RPMI7951 (cell line): ENCODE results near the gene PLCB1. TPM values are rescaled to one million over a fixed set of nuclear protein-coding genes. Genes with fewer than 3 reads are reported as not detected.

Experiments
- DNase-seq: peaks from one replicate; pipeline ENCODE4 v3.0.0-alpha.2; 2012; ENCODE audit warnings: low read depth
- total RNA-seq: library from RNA; depleted of rRNA; stranded (reverse); fragments of >200 nt; shearing (Covaris generic); gene quantifications from 2 replicates; pipeline ENCODE4 v1.2.3, GENCODE V29; 2014

Gene PLCB1
- total RNA-seq, 1 experiment from 2014 or later: 28.4 TPM

DNA sequence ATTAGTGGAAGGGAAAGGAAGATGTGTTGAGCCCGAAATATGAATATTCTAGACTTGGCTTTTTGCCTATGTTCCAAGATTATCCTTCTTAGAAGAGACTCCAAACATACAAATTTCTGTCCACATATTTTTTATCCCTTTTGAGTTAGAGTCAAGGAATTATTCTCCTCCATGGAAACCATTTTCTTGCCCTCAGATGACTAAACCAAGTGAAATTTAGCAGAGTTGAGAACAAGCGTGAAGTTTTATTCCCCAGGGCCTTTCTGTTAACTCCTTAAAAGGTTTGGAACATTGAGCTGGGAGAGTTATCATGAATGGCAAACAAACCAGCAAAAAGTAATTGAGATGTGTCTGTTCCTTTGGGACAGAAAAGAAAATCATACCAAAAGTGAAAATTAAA, 650.7 kb downstream of the PLCB1 start:
- DNase-seq: peak; percentile 74

DNA sequence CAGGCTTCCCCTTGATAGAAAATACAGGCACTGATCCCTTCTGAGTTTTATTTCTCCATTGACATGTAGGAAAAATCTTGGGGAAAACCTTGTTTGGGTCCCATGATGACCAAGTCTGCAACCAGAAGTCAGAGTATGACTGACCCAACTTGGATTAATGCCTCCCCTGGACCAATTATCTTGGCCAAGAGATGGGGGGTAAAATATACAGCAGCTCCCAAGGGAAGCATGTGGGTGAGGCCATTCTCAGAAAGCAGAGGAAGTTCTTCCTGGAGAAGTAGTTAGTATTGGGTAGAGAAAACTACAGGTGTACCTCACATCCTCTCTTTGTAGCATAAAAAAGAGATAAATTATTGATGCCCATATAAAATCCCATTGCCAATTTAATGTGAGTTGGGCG, 651.7 kb downstream of the PLCB1 start:
- no peak for DNase-seq

DNA sequence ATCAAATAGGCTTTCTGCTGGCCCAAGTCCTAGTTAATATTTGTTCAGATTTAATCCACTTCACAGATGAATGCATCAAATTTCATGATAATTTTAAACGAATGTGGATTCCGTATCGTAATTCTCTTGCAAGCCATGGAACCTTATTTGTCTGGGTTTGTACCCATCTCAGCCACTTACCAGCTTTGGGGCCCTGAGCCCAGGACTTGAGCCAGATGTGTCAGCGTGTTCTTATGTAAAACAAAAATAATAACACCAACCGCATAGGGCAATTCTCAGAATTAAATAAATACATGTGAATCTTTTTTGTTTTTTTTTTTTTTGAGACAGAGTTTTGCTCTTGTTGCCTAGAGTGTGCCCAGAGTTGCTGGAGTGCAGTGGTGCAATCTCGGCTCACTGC, 654.3 kb downstream of the PLCB1 start:
- DNase-seq: no peak

DNA sequence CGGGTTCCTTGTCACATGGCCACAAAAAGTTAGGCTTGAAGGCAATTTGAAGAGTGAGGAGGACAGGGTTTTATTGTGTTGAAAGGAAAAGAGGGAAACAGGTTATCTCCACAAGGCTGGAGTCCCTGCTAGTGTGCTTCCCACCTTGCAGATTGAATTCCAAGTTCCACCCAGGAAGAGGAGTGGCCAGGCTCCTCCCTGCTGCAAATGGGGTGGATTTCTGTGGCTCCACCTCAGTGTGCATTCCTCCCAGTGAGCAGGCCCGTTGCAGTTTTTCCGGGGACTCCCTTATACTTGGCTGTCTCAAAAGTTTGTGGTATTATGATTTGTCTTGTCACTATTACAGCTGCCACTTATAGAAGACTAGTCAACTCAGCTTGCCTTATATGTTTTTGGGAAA, 655.0 kb downstream of the PLCB1 start:
- DNase-seq: no peak

DNA sequence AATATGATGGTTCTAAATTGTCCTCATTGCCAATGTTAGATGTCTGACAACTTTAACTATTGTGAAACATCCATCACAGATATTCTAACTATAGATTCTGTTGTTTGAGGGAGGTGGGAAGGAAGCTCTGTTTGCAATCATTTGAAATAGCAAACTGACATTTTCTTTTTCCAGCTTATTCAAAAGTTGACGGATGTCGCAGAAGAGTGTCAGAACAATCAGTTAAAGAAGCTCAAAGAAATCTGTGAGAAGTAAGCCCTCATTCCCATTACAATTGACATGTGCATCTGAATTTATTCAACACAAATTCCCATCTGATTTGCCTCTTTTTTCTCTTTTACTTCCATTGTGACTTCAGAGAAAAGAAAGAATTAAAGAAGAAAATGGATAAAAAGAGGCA, 656.2 kb downstream of the PLCB1 start:
- DNase-seq: no peak

DNA sequence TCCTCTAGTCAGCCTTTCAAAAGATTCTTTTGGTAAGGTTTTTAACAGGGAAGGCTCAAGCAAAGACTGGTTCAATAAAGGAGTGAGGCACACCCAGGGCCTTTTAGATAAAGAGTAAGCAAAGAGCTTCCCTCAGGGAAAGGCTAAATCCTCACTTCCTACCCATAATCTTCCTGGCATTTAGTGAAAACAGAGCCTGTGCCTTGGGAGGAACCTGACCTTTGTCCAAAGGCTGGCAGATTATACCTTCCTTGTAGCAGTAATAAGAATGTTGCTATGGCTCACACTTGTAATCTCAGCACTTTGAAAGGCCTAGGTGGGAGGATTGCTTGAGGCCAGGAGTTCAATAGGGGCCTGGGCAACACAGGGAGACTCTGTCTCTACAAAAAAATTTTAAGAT, 656.8 kb downstream of the PLCB1 start:
- no peak for DNase-seq

DNA sequence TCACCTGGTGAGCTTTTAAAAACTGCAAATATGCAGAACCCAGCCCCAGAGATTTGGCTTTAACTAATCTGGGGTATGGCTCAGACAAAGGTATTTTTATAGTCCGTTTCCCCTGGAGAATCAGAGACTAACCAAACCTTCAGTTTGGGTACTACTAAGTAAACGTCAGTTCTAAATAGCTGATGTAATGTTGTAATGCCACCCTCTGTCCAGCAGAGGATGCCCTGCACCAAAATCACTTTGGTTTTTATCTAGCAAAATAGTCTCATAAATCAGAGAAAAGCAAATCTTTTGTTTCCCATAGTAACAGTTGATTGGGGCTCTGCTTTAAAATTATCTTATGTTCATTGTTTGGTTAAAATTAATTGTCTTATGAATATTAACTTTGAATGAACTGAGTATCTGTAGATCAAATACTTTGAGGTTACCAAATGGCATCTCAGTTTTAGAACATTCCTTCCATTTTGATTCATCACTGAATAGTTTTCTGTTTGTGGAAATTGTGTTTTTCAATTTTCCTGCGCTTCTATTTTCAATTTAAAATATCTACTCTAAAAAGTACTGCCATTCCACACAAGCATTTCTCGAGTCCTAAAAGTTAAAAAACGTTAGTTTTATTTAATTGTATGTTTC, 658.5 kb downstream of the PLCB1 start:
- peak; percentile 61 for DNase-seq

DNA sequence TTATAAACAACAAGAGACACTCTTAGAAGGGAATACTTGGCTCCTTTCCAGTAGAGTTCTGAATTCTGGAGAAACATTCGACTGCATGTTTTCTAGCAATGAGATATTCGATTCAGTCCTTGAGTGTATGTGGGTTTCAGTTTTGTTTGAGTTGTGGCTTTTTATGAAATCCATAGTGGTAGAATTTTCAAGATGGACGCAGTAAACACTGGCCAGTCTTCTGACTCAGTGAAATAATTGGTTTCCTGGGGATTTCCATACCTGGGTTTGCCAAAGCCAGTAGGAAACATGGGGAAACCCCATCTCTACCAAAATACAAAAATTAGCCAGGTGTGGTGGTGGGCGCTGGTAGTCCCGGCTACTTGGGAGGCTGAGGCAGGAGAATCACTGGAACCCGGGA, 663.3 kb downstream of the PLCB1 start:
- DNase-seq: no peak

DNA sequence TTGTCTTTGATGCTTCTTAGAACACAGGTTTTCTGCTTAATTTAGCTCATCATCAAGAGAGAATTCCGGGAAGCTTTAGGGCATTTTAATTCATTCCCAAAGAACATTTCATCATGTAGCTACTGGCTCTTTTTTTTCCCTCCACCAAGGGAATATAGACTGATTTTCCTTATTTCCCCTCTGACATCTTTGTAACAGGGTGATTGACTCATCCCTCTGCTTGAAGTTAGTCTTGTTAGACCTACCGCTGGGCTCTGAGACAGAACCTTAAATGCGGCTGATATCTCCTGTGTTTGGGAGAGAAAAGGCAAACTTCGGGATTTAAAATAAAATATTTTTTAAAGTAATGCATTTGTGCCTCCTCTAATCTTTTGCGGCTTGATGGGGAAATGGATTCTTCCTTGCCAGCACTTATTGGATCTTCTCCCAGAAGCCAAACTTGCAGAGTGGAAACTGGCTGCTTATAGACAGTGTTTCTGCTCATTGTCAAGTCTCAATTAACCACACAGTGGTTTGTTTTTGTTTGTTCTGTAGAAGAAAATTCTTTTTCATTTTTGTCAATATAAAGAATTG, 664.1 kb downstream of the PLCB1 start:
- DNase-seq: no peak

DNA sequence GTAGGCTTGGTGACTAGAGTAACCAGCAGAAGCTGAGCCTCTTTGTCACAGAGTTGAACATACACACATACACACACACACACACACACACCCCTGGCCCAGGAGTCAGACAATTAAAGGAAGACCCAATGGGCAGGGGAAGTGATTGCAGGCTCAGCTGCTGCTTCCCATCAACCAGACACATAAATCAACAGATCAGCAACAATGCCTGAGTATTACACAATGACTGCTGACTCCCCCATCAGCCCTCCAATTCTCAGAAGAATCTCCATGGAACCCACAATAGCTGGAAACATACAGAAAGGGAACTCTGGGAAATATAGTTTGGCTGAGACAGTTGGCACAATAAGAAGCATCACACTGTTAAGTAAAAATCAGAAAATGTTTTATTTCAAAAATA, 666.4 kb downstream of the PLCB1 start:
- no peak for DNase-seq

DNA sequence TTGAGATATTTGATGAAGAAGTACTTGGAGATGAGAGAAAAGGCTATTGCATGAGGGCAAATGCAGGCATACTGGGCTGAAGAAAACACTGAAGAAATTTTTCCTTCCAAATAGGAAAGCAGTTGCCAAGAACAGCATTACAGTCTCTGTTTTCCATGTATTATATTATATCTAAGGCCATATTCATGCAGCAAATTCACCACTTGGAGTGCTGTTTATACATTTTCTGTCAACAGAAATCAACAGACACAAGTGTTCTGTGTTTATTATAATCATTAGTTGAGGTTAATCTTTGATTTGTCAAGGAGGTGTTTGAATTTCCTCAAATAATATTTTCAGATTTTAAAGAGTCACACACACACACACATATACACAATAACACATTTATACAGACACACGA, 668.0 kb downstream of the PLCB1 start:
- DNase-seq: no peak

DNA sequence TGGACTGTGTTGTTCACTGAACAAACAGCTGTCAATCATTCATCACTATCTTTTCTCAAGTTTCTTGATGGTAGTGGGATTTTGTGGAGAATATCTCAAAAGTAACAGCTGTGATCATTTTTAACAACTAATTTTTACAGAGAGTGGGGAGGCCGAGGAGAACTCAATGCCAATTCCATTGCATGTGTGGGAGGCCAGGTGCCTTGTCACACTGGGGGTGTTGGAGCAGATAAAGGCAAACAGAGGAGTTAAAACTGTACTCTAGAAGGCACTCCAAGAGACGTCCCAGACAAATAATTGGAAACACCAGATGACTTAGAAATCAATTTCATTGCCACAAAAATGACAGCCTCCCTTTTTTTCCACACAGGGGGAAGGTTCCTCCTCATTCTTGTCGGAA, 669.6 kb downstream of the PLCB1 start:
- no peak for DNase-seq

DNA sequence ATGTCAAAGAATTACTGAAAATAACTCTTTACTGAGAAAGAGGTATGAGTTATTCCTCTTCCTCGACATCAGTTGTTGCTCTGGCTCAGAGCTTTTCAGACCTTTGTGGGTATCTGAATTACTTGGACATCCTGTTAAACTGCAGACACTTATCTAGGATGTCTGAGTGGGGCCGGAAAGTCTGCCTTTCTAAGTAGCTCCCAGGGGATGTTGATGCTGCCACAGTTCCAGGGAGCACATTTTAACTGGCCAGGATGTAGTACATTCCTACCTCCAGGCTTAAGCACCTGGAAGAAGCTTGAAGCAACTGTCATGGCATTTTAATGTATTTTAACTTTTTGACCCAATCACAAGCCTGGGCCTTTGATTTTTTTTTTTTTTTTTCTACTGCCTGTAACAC, 671.0 kb downstream of the PLCB1 start:
- DNase-seq: no peak

DNA sequence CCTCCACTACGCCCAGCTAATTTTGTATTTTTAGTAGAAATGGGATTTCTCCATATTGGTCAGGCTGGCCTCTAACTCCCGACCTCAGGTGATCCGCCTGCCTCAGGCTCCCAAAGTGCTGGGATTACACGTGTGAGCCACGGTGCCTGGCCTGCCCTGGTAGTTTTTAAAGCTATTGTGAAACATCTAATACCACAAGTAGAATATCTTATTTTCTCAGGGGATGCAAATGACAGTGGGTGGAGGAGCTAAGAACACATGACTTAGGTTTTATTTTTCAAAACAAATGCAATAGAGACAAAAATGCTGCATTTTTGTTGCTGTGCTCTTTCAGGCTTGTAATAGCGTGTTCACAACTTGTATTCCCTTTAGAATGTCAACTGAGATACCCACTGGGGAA, 671.9 kb downstream of the PLCB1 start:
- DNase-seq: no peak

DNA sequence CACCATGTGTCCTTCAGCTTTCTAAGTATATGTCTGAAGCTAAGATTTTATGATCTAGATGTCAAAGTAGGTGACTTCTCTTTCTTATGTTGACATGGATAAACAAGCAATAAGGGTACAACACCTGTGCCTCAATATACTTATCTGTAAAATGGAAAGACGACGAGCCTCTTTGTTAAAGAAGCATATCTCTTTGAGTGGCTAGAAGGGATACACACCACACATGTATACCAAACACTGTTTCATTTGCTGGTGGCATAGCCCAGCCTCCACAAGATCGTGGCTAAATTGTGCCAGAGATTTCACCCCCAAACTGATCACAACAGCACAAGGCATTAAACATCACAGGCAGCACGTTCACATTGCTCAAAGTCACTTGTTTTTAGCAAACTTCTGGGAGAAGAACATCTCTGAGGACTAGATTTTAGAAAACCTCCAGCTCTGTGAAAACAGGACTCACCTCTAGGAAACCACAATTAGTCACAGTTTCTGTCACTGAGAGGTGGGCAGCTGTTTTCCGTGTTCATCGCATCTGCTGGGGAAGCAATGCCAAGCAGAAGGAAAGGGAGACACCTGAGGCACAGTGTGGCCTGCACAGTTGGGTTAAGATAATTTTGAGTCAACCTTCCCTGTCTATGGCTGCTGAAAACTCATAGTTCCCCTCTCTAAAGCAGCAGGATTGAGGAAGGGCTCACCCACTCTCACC, 673.8 kb downstream of the PLCB1 start:
- no peak for DNase-seq

DNA sequence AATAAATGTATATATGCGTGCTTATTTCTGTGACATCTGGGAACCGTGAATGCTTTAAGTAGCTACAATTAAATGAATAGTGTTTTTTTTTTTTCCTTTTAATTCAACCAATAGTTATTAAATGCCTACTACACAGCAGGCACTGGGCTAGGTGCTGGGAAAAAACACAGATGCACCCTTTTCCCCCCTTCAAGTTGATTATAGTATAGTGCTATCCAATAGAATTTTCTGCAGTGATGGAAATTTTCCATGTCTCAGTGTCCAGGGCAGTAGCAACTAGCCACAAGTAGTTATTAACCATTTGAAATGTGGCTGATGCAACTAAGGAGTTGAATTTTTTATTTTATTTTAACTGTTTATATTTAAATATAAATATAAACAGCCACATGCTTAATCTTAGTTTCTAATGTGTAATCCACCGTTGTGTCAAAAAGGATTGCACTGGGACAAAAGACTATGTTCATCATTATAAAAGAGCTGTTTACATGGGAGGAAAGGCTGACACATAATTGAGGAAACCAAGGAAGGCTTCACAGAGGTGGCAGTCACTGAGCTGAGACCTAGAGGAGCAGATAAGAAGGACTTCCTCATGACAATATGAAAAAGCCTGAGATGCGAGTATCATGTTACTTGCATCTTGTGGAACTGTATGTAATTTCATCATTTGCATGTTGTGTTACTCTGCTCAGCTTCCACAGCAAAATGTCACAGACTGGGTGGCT, 675.6 kb downstream of the PLCB1 start:
- DNase-seq: no peak

DNA sequence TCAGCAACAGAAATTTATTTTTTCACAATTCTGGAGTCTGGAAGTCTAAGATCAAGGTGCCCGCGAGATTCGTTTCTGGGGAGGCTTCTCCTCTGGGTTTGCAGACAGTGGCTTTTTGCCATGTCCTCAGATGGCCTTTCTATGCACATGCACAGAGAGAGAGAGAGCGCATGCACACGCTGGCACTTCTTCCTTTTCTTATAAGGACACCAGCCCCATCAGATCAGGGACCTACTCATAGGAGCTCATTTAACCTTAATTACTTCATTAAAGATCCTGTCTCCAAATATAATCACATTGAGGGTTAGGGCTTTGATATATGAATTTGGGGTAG, 676.1 kb downstream of the PLCB1 start:
- DNase-seq: peak; percentile 14

DNA sequence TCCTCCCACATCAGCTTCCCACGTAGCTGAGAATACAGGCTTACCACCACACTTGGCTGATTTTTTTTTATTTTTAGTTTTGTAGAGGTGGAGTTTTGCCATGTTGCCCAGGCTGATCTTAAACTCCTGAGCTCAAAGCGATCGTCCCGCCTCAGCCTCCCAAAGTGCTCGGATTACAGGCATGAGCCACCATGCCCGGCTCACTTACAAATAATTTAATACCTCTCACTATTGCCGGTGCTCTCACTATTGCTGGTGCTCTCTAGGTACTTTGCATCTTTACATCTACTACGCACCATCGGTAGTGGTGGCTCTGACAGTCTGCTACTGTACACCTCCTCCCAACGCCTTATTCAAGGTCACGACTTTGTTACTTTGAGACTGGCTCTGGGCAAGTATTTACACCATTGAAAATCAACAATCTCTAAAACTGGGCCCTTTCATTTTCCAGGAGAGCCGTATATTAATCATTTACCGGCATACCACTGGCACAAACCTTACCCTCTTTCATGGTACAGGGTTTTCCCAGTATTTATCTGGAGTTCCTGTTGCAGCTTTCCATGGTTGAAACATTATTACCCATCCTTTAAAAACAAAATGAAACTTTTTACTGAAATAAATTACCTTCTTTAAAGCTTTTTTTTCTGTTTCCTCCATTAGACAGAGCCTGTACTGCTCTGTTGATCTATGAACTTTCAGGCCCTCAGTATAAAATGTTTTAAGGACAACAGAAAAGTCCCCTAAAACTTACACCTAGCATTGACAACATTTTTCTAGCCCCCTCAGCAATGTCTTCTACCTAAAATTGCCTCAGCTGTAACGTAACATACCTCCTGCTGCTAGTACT, 677.3 kb downstream of the PLCB1 start:
- no peak for DNase-seq

DNA sequence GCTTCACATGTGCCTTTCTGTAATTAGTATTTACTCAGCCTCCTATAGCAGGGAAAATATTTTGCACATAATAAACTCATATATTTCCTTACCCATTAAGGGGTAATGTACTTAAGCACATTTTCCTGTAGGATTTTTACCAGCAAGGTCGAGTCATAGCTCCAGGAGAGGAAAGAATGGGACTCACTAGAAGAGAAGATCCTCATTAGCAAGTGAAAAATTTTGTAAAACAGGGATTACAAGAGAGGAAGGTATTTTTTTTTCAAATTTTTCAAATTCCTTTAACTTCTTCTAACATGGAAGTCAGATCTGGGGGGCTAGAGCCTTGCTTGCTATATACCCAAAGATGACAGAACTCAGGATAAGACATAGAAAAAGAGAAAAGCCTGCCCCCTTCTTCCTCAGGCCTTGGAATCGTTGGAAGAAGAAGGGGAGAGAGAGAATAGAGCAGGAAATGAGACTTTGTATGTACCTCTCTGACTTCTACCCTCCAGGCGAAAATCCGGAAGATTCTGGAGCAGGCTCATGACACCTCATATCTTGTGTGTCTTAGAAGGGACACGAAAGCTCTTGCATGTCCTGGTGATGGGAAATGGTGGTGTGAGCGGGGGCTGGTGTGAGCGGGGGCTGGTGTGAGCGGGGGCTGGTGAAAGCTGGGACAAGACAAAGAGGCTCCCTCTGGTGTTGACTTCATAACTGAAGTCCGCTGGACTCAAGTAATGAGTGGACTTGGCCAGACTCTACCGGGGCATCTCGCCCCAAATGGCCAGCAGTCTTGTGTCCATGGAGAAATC, 679.9 kb downstream of the PLCB1 start:
- DNase-seq: no peak

DNA sequence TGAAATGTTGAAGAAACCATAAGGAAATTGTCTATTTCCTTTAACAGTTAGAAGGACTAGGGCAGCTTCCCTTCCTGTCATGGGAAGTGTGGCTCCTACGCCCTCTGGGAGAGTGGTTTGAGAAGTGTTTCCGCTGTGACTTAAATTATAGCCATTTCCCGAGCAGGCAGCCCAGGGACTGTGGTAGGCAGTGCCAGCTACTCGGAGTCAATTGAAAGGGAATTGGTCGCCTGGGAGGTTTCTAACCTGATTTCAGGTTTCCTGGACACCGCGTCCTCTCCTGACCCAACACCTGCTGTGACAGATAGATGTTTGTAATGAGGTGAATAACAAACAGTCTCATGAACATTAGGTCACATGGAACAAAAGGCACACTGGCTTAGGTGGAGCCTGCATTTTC, 680.8 kb downstream of the PLCB1 start:
- no peak for DNase-seq

DNA sequence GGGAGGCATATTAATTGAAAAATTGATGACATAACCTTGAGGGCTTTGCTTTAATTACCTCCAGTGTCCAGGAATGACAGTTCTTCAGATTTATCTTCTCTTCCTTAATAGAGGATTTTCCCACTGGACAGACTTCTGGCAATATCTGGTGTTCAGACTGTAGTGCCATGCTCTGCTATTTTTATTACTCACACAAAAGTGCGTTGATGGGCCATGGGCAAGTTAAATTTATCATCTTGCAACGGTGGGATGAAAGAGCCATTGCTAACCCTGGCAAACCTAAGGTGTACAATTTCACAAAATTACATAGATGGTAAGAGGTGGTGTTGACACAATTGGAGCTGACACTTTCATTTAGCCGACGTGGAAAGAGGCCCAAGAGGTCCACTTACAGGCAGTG, 683.1 kb downstream of the PLCB1 start:
- no peak for DNase-seq
